Astrocyte of the cerebellum (primary cell): Measurements from ENCODE around the gene ZNF688.
"Not testable (repeated sequence)": the region's sequence is repeated elsewhere in the genome, so short reads cannot be mapped to it uniquely, and the experiment has no call there.

Source experiments
- DNase-seq: peaks from one replicate; pipeline ENCODE4 v3.0.0-alpha.2; 2011; ENCODE audit warnings: low read depth
- H3K4me3 ChIP-seq: 2 replicates; pipeline ENCODE4 v1.5.1; 2011; ENCODE audit warnings: mild to moderate bottlenecking, low read depth, low read length, moderate library complexity
- in situ Hi-C: cut with HindIII; loops from 2 replicates; pipeline ENCODE4 v1.10.0; 2017; ENCODE audit warnings: low sequenced_read_pairs
- TF ChIP-seq, protein P1 (sequence below): IDR thresholded peaks from 2 replicates; pipeline ENCODE4 v1.5.1; 2012; ENCODE audit warnings: low read length, low read depth, moderate library complexity, mild to moderate bottlenecking; ENCODE audit errors: missing control alignments

The ZNF688 gene

DNA sequence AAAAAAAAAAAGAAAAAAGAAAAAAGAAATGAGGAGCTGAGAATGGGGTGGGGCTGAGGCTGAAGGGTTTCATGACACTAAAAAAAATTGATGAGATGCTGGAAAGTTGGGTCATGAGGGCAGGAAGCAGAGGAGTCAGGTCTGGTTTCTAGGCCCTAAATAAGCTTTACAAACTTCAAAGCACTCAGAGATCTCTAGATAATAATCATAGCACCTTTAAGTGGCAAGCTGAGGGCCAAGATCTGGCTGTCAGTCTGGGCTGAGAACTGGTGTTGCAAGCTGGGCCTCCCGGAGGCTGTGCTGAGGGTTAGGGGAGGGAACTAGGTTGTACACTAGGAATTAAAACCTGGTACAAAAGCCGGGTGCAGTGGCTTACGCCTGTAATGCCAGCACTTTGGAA is 19.7 kb downstream of the ZNF688 start:
- DNase-seq, result no peak
- in situ Hi-C loops, result no loop called here
- TF ChIP-seq, protein P1, sequence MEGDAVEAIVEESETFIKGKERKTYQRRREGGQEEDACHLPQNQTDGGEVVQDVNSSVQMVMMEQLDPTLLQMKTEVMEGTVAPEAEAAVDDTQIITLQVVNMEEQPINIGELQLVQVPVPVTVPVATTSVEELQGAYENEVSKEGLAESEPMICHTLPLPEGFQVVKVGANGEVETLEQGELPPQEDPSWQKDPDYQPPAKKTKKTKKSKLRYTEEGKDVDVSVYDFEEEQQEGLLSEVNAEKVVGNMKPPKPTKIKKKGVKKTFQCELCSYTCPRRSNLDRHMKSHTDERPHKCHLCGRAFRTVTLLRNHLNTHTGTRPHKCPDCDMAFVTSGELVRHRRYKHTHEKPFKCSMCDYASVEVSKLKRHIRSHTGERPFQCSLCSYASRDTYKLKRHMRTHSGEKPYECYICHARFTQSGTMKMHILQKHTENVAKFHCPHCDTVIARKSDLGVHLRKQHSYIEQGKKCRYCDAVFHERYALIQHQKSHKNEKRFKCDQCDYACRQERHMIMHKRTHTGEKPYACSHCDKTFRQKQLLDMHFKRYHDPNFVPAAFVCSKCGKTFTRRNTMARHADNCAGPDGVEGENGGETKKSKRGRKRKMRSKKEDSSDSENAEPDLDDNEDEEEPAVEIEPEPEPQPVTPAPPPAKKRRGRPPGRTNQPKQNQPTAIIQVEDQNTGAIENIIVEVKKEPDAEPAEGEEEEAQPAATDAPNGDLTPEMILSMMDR, result no peak
- no peak overlapping the region for H3K4me3 ChIP-seq

DNA sequence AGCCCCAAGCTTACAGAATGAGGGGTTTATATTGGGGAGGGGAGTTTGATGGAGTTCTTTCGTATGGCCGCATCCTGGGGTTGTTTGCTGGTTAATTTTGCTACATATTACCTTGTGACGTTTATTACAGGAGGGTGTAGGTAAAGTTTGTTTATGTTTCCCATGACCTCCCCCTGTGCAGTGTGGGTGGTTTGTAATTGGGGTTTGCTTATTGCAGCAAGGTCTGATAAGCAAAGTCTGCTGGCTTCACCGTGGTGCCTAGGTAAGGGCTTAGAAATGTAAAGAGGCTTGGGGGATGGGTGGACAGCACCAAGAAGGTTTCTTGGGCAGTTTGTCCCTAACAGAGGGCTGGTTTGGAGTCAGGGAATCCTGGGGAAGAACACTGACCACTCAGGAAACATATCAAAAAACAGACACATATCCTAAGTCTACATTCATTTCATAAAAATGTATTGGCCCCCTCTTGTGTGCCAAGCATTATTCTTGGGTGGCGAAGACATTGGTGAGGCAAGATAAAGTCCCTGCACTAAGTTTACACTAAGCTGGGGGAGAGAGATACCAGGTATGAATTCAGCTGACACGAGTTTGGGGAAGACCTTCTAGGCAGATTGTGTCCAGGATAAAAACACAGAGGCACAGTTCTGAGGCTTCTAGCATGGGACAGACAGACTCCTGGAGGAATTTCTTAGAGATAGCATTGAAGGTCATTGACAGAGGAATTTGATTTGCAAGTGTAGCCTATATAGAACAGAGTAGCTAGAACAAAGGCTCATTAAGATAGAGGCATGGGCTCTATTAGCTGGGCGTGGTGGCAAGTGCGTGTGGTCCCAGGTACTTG is 22.9 kb downstream of the ZNF688 start:
- DNase-seq, result no peak
- H3K4me3 ChIP-seq, result no peak overlapping the region
- TF ChIP-seq, protein P1, result no peak
- in situ Hi-C loops, result no loop called here

DNA sequence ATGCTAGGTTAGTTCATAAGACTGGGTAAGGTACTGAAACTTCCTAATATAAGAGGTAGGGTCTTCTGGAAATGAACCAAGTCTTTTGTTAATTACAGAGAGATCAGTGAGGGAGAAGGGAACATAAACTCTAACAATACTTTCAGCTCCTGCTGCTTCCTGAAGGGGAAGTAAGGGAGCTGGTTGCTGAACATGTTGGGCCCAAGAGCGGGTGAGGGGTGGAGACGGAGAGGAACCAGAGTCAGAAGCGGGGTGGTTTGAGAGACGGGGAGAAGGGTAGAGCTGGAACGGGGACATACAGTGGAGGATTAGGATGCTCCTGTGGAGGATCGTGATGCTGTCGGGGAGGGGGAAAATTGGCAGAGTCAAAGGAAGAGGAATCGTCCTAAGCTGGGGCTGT is 25.4 kb downstream of the ZNF688 start:
- no peak for DNase-seq
- in situ Hi-C loops, result no loop called here
- TF ChIP-seq, protein P1, result no peak
- no peak overlapping the region for H3K4me3 ChIP-seq

DNA sequence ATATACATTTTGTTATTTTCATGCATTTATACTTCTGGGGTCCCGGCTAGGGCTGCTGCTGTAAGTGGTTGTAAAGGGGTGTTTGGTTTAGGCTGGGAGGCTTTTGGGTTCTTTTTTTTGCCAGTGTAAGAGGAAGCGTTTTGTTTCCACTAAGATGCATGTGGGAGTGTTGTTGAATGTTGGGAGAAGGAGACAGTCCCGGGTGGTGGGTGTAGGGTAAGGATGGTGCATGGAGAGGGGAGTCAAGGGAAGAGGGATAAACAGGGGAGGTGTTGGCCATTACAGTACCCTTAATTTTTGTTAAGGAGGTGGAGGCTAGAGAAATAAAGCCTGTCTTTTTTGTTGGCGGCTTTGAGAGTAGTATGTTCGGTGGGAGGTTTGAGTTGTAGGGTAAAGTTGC is 28.4 kb downstream of the ZNF688 start:
- TF ChIP-seq, protein P1, result no peak
- no peak for DNase-seq
- no peak overlapping the region for H3K4me3 ChIP-seq
- in situ Hi-C loops, result no loop called here

DNA sequence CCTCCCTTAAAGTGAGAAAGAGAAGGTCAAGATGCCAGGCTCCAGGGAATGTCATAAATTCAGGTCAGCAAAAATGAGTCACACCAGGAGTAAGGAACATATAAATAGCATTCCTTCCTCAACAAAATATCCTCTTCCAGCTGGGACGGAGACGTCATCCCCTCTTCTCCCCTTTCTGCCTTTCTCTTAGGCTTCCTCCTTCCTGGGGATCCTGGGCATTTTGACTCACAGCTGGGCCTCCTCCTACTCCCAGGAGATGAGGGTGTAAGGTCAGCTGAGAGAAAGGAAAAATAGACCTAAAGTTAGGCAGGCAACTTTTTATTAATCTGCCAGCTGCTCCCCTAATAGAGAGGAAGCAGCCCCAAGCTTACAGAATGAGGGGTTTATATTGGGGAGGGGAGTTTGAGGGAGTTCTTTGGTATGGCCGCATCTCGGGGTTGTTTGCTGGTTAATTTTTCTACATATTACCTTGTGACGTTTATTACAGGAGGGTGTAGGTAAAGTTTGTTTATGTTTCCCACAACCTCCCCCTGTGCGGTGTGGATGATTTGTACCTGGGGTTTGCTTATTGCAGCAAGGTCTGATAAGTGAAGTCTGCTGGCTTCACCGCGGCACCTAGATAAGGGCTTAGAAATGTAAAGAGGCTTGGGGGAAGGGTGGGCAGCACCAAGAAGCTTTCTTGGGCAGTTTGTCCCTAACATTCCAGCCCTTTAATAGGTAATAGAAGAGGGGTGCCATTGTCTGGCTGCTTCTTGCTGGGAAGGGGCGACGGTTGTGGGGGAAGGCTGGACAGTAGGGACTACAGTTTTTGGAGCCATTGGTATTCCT is 29.8 kb downstream of the ZNF688 start:
- in situ Hi-C loops, result no loop called here
- no peak for DNase-seq
- no peak overlapping the region for H3K4me3 ChIP-seq
- TF ChIP-seq, protein P1, result no peak

DNA sequence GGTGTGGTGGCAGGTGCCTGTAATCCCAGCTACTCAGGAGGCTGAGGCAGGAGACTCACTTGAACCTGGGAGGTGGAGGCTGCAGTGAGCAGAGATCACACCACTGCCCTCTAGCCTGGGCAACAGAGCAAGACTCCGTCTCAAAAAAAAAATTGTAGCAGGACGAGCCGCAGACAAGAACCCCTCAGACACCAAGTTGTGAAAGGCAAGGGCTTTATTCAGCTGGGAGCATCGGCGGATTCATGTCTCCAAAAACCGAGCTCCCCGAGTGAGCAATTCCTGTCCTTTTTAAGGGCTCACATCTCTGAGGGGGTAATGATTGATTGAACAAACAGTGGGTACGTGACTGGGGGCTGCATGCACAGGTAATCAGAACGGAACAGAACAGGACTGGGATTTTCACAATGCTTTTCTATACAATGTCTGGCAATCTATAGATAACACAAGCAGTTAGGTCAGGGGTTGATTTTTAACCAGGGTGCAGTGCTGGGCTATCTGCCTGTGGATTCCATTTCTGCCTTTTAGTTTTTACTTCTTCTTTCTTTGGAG is 30.5 kb downstream of the ZNF688 start:
- in situ Hi-C loops, DNase-seq, H3K4me3 ChIP-seq: not testable (repeated sequence)

DNA sequence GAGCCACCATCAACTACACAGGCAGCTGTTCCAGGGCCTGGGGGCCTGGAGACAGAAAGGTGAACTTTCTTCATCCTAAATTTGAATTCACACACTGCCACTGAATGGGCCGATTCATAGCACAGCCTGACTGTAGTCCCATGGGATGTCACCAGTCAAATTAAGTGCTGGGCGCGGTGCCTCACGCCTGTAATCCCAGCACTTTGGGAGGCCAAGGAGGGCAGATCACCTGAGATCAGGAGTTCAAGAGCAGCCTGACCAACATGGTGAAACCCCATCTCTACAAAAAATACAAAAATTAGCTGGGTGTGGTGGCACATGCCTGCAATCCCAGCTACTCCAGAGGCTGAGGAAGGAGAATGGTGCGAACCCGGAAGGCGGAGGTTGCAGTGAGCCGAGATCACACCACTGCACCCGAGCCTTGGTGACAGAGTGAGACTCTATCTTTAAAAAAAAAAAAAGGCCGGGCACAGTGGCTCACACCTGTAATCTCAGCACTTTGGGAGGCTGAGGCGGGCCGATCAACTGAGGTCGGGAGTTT is 31.5 kb downstream of the ZNF688 start:
- in situ Hi-C loops, DNase-seq, H3K4me3 ChIP-seq: not testable (repeated sequence)
